Muscle of leg (tissue), 11 donors: ENCODE data around the gene EIF1B. TPM values are rescaled to one million over a fixed set of nuclear protein-coding genes. Genes with fewer than 3 reads are reported as not detected.

Experiments used
- DNase-seq: peaks from one replicate; pipeline ENCODE4 v3.0.0; 2013
- H3K27ac ChIP-seq: one replicate; pipeline ENCODE4 v1.5.1; 2013; ENCODE audit warnings: mild to moderate bottlenecking, low read length, control low read depth
- H3K27me3 ChIP-seq: one replicate; pipeline ENCODE4 v1.6.1; 2013; ENCODE audit warnings: low read length; ENCODE audit not compliant: control insufficient read depth, insufficient read depth
- H3K36me3 ChIP-seq: one replicate; pipeline ENCODE4 v1.6.1; 2013; ENCODE audit warnings: low read length; ENCODE audit not compliant: control insufficient read depth, insufficient read depth
- H3K4me1 ChIP-seq: one replicate; pipeline ENCODE4 v1.6.1; 2013; ENCODE audit warnings: low read length; ENCODE audit not compliant: control insufficient read depth, insufficient read depth
- H3K4me3 ChIP-seq: one replicate; pipeline ENCODE4 v1.5.1; 2013; ENCODE audit warnings: low read length, control low read depth
- H3K9me3 ChIP-seq: replicated peaks from 2 replicates; pipeline ENCODE4 v1.6.1; 2013; ENCODE audit warnings: low read depth, low read length; ENCODE audit not compliant: control insufficient read depth
- WGBS: methylation state at CpG from one replicate; pipeline ENCODE4 v1.1.5; 2013; ENCODE audit warnings: missing lambda C conversion rate; ENCODE audit not compliant: insufficient coverage; 5-methylcytosine and 5-hydroxymethylcytosine counted together
- polyA plus RNA-seq, 8 donors: library from polyadenylated mRNA; unstranded; fragments of 120-200 nt; gene quantifications; one replicate each; pipeline versions ENCODE4 v1.2.1 to v1.2.3, GENCODE V29; 2013; ENCODE audit warnings: inconsistent platforms in 1 of 8, low replicate concordance in 1 of 8; ENCODE audit not compliant: insufficient read length in 8 of 8, insufficient read depth in 1 of 8
- total RNA-seq: library from RNA; stranded (reverse); fragments of 120-200 nt; gene quantifications from one replicate; pipeline ENCODE4 v1.2.4, GENCODE V29; 2013

Gene EIF1B
- total and polyA plus RNA-seq, 9 donors, result 19.2 to 71.7 (median 64.0) TPM

DNA sequence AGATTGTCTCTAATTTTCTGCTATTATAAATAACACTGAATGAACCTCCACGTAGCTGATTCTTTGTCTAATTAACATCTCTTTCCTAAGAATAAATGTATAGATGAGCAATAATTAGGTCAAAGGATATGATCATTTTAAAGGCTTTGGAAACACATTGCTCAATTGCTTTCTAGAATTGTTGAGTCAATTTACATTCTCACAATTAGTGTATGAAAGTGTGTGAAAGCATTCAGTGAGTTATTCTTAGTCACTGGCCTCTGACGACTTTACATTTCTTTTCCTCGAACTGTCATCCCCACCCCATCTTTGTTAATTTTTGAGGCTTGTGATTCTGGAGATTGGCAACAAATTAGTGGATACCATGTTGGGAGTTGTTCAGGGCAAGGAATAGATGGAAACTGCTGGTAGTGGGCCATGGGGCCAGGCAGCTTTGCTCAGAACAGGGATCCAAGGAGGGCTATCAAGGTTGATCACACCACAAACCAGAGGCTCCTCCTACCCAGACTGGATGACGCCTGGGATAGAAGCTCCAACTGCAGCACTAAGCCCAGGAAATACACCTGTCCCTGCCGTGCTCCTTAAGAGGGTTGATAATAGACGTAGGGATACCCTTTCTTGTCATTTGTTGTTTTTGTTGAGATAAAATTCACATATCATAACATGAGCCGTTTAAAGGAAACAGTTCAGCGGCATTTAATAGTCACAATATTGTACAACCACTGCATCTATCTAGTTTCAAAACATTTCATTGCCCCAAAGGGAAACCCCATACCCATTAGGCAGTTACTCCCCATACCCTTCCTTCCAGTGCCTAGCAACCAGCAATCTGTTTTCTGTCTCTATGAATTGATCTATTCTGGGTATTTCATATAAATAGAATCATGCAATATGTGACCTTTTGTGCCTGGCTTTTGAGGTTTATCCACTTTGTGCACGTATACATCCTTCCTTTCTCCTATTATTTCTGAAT is 27.9 kb downstream of the EIF1B start:
- no peaks in the 10 kb centered on the region for H3K4me1 ChIP-seq
- 80% methylated on average over 1 of the region's 9 CpGs for WGBS
- no peak for DNase-seq

DNA sequence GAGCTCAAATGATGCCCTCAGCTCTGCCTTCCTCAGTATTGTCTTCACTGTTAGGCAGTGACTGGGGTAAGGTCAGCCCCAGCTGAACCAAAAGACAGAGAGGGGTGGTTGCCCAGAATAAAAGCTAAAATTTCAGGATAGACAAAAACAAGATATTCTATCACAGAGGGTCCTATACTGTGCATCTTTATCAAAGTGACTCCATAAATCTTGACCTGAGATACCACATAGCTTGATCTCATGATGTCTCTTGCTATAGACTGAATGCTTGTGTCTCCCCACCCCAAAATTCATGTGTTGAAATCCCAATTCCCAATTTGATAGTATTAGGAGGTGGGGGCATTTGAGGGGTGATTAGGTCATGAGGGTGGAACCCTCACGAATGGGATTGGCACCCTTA is 30.4 kb downstream of the EIF1B start:
- Histone ChIP-seq H3K36me3 (no peaks in the 10 kb centered on the region), H3K4me1 (no peaks in the 10 kb centered on the region)
- no CpG with 5 or more reads among the region's 1 CpG for WGBS

More for the DNA sequence above, 27.9 kb downstream of the EIF1B start:
- Histone ChIP-seq H3K27ac (no peak overlapping the region), H3K4me3 (no peak overlapping the region), H3K36me3 (no peaks in the 10 kb centered on the region), H3K27me3 (no peaks in the 10 kb centered on the region), H3K9me3 (no peaks in the 10 kb centered on the region)

DNA sequence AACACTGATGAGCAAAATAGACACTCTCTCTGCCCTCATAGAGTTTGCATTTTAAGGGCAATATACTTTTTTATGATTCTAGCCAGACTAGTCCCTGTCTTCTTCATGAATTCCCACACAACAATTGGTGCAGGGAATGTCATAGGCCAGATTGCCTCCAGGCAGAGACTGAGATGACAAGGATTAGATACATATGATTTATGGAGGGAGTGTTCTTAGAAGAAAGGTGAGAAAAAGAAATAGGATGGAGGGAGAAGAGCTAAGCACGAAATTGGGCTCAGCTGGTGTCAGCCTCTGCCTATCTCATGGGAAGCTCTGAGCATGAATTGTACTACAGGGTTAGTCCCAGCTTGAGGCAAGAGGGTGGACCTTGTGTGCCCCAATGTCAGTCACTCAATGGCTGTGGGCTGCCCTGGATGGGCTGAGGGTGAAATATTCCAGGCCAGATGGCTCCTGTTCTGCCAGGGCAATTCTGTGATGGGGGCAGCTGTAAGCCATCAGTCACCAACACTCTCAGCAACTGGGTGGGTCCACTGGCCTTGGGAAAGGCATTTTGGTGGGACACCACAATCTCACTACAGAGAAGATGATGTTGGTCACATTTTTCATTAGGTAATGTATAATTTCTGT is 31.1 kb downstream of the EIF1B start:
- no peak for DNase-seq
- Histone ChIP-seq H3K27ac (no peak overlapping the region), H3K36me3 (no peaks in the 10 kb centered on the region), H3K4me1 (no peaks in the 10 kb centered on the region), H3K4me3 (no peak overlapping the region), H3K27me3 (no peaks in the 10 kb centered on the region), H3K9me3 (no peaks in the 10 kb centered on the region)
- WGBS, result 64% methylated on average over 1 of the region's 1 CpG

More for the DNA sequence above, 30.4 kb downstream of the EIF1B start:
- Histone ChIP-seq H3K4me3 (no peak overlapping the region), H3K27me3 (no peaks in the 10 kb centered on the region), H3K9me3 (no peaks in the 10 kb centered on the region), H3K27ac (no peak overlapping the region)
- no peak for DNase-seq

DNA sequence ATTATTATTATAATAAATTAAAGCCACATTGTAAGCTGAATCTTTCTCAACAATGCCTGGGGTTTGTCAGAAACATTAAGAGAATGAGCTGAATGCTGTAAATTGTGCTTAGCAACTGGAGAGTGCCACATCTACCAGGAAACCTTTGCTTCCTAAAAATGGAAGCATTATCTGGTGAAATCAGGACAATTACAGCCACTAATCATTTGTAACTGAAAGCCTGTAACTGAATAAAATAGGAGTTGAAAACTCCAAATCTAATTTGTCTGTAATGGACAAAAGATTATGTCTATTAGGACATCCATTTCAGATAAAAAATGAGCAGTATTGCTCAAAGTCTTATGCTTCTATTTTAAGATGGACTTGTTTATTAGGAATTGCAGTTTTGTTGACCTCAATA is 32.2 kb downstream of the EIF1B start:
- Histone ChIP-seq H3K36me3 (no peaks in the 10 kb centered on the region), H3K27me3 (no peaks in the 10 kb centered on the region), H3K4me3 (no peak overlapping the region), H3K27ac (no peak overlapping the region), H3K9me3 (no peaks in the 10 kb centered on the region), H3K4me1 (no peaks in the 10 kb centered on the region)
- DNase-seq, result no peak

DNA sequence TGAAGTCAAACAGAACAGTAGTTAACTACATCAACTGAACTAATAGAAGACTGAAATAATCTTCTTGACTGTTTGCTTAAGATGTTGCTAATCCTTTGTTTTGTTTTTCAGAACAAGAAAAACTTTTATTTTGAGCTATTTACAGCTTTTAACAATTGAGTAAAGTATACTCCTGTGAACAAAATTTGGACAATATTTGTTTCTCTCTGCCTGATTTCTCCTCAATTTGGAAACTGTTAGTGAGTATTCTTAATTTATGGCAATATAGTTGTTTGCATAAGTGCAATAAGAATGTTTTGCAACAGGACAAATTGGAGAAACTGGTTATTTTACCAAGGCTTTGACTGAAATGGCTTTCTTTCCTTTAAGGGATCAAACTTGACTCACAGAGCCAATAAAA is 41.0 kb downstream of the EIF1B start:
- H3K4me1 ChIP-seq, result no peaks in the 10 kb centered on the region
- H3K4me3 ChIP-seq, result no peak overlapping the region
- H3K27me3 ChIP-seq, result no peaks in the 10 kb centered on the region
- H3K9me3 ChIP-seq, result peaks cover 3% of the 10 kb centered on the region
- no peak overlapping the region for H3K27ac ChIP-seq
- H3K36me3 ChIP-seq, result no peaks in the 10 kb centered on the region
- DNase-seq, result no peak

DNA sequence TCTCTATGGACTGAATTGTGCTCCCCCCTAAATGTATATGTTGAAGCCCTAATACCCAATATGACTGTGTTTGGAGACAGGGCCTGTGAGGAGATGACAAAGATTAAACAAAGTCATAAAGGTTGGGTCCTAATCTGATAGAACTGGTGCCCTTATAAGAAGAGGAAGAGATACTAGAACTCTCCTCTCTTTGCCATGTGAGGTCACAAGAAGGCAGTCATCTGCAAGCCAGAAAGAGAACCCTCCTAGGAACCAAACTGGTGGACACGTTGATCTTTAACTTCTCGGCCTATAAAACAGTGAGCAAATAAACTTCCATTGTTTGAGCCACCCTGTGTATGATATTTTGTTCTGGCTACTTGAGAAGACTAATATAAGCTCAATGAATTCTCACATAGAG is 45.9 kb downstream of the EIF1B start:
- no peaks in the 10 kb centered on the region for H3K4me1 ChIP-seq
- H3K4me3 ChIP-seq, result no peak overlapping the region
- no peaks in the 10 kb centered on the region for H3K27me3 ChIP-seq
- H3K9me3 ChIP-seq, result no peaks in the 10 kb centered on the region
- no peak for DNase-seq
- H3K36me3 ChIP-seq, result no peaks in the 10 kb centered on the region
- no CpG with 5 or more reads among the region's 2 CpGs for WGBS
- H3K27ac ChIP-seq, result no peak overlapping the region

DNA sequence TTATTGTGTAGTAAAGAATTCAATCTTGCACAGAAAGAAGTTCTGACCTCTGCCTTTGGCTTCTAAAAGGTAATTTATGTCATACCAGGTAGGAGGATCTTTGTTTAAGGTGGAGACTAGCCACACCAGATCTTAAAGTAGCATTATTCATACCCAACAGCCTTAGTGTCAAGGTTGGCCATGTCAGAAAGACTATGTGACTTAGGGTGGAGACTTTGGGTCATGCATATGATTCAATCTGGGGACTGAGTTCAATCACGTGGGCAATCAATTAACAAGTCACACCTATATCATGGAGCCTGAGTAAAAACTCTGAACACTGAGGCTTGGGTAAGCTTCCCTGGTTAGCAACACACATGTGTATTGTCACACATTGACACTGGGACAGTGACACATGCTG is 48.9 kb downstream of the EIF1B start:
- no CpG with 5 or more reads among the region's 1 CpG for WGBS
- H3K9me3 ChIP-seq, result no peaks in the 10 kb centered on the region
- no peak for DNase-seq
- no peaks in the 10 kb centered on the region for H3K27me3 ChIP-seq
- no peak overlapping the region for H3K27ac ChIP-seq
- H3K36me3 ChIP-seq, result no peaks in the 10 kb centered on the region
- H3K4me3 ChIP-seq, result no peak overlapping the region
- no peaks in the 10 kb centered on the region for H3K4me1 ChIP-seq

Other genes with a start within 250 kb of the EIF1B start
- 0.44 TPM for gene ENTPD3, start 77.5 kb downstream of the EIF1B start, total RNA-seq
- under 1 TPM; 0.10 to 0.75 (median 0.32) TPM for gene ENTPD3, start 77.5 kb downstream of the EIF1B start, polyA plus RNA-seq
- gene RPL14, start 147.6 kb downstream of the EIF1B start, total RNA-seq, result 1,297 TPM
- gene RPL14, start 147.6 kb downstream of the EIF1B start, polyA plus RNA-seq, result 1,000 to 10,000 TPM; 2,415 to 3,184 (median 2,685) TPM
- 4.3 TPM for gene ZNF619, start 167.4 kb downstream of the EIF1B start, total RNA-seq
- 1 to 10 TPM; 2.8 to 3.4 (median 3.0) TPM for gene ZNF619, start 167.4 kb downstream of the EIF1B start, polyA plus RNA-seq
- gene ZNF620, start 196.3 kb downstream of the EIF1B start, total RNA-seq, result 2.9 TPM
- gene ZNF620, start 196.3 kb downstream of the EIF1B start, polyA plus RNA-seq, result 1 to 10 TPM; 2.1 to 4.5 (median 2.8) TPM
- gene ZNF621, start 215.3 kb downstream of the EIF1B start, total RNA-seq, result 10.6 TPM
- 10 to 100 TPM in 7 of 8 donors, 1 to 10 TPM in 1; 10.0 to 14.9 (median 11.6) TPM for gene ZNF621, start 215.3 kb downstream of the EIF1B start, polyA plus RNA-seq